Coronary artery (tissue), 2 donors: ENCODE data around the gene NAV2.
A peak's percentile ranks its signal among the peaks of the same experiment; 100 is the strongest.

Source experiments
- DNase-seq: peaks from one replicate; pipeline ENCODE4 v3.0.0-alpha.2; 2017; ENCODE audit warnings: low spot score
- H3K27ac ChIP-seq, 2 donors: fragments of 200-600 bp; sonication (generic); one replicate each; pipeline ENCODE4 v1.5.1; 2016 to 2019
- H3K4me3 ChIP-seq: fragments of 200-600 bp; sonication (generic); 2 replicates; pipeline ENCODE4 v1.5.1; 2016; ENCODE audit warnings: mild to moderate bottlenecking, moderate library complexity
- CTCF ChIP-seq: fragments of 200-600 bp; sonication (generic); IDR thresholded peaks from one replicate; pipeline ENCODE4 v1.5.1; 2019; ENCODE audit warnings: antibody characterized with exemption

NAV2 gene

DNA sequence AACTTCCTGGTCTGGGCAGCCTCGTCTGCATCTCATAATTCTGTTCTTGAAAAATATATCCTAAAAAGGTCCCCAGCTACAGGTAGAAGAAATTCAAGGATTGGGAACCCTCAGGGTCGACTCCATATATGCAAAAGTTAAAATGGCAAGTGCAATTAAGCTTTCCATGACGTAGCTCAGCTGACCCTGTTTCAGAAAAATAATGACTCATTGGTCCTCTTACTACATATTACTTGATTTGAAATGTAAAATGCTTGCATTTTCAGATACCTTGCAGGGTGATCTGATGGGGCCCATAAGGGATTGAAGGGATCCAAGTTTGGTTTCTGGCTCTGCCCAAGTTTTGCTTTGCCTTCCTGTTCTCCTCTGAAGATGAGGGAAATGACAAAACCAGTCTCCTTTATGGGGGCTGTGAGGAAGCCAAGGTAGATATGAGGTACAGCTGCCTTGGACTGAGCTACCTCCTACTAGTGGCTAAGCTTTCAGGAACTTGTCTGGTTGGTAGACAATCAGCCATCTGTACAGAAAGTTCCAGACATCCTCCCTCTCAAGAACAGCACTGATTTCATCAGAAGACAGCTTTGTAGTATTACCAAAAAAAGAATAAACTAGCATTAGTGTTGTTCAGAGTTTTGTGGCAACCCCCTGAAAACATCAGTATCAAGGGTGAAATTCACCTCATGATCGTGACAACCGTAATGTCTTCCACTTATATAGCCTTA, 270.3 kb downstream of the NAV2 start:
- DNase-seq: no peak
- no peak for TF ChIP-seq CTCF
- no peak overlapping the region for H3K4me3 ChIP-seq
- H3K27ac ChIP-seq: peak overlapping the region; percentile 43 to 78

GRCh38 chr11:19984048-19984742, 271.6 kb downstream of the NAV2 start:
- no peak for TF ChIP-seq CTCF
- no peak for DNase-seq
- Histone ChIP-seq H3K27ac (peak overlapping the region in 1 of 2 donors; percentile 78), H3K4me3 (no peak overlapping the region)

GRCh38 chr11:19985111-19985510, 272.5 kb downstream of the NAV2 start:
- H3K4me3 ChIP-seq: no peak overlapping the region
- no peak for TF ChIP-seq CTCF
- peak overlapping the region in 1 of 2 donors; percentile 78 for H3K27ac ChIP-seq
- DNase-seq: no peak

- Histone ChIP-seq H3K4me3 (no peak overlapping the region), H3K27ac (peak overlapping the region in 1 of 2 donors; percentile 31)
- no peak for TF ChIP-seq CTCF
- no peak for DNase-seq
Observed at GRCh38 chr11:19987331-19987801, 274.7 kb downstream of the NAV2 start.

- H3K27ac ChIP-seq: peak overlapping the region in 1 of 2 donors; percentile 14
- no peak for DNase-seq
- no peak overlapping the region for H3K4me3 ChIP-seq
- no peak for TF ChIP-seq CTCF
Observed at GRCh38 chr11:19988598-19988997, 276.0 kb downstream of the NAV2 start.

- no peak for TF ChIP-seq CTCF
- no peak for DNase-seq
- Histone ChIP-seq H3K27ac (peak overlapping the region in 1 of 2 donors; percentile 14), H3K4me3 (no peak overlapping the region)
Observed at GRCh38 chr11:19989191-19989590, 276.6 kb downstream of the NAV2 start.

GRCh38 chr11:19992162-19992561, 279.5 kb downstream of the NAV2 start:
- no peak for DNase-seq
- Histone ChIP-seq H3K4me3 (no peak overlapping the region), H3K27ac (no peak overlapping the region)
- TF ChIP-seq CTCF: no peak
